Stimulated activated CD8-positive, alpha-beta memory T cell treated with anti-CD3 and anti-CD28 coated beads, Interleukin-7, amount 100 ng/mL, for 4 hours (primary cell): ENCODE measurements around the gene PRICKLE4.
"Not testable (repeated sequence)": the region's sequence is repeated elsewhere in the genome, so short reads cannot be mapped to it uniquely, and the experiment has no call there.

Experiments
- DNase-seq, 2 donors: peaks; one replicate each; pipeline ENCODE4 v3.0.0-alpha.2; 2020; ENCODE audit warnings: low read depth in 2 of 2

The PRICKLE4 gene

DNA sequence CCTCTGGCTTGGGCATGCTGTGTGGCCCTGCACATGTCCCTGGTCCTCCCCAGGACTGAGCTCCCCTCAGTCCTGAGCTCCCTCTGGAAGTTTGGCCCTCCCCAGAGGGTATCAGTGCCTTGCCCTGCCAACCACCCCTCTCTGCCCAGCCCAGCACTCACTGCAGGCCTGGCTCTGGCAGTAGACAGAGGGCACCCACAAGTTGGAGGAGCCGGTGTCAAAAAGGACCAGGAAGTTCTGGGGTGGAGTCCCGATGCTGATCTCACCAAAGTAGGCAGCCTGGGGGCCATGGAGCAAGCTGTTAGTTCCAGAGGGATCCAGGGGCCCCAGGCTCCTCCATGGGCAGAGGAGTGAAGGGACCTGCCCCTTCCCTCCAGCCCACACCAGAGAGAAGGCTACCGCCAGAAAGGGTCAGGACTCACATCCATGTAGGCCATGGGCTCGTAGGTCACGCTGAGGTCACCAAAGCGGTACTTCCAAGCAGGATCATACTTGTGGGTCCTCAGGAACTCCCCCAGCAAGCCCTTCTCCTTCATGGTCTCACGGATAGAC lies 36.3 kb upstream of the PRICKLE4 start:
- no peak for DNase-seq

GRCh38 chr6:41746107-41746506 lies 34.5 kb upstream of the PRICKLE4 start:
- DNase-seq: no peak

- DNase-seq: no peak
Measured at GRCh38 chr6:41747256-41748101, 33.1 kb upstream of the PRICKLE4 start, which contains the start of gene PGC. PGC (minus strand) TSS chr6:41747397; CDS start chr6:41747334, 63 bp downstream.

- DNase-seq: no peak
Measured at GRCh38 chr6:41748102-41748477, 32.5 kb upstream of the PRICKLE4 start.

- no peak for DNase-seq
Measured at GRCh38 chr6:41748542-41748941, 32.0 kb upstream of the PRICKLE4 start.

GRCh38 chr6:41750374-41750773 lies 30.2 kb upstream of the PRICKLE4 start:
- DNase-seq: no peak

DNA sequence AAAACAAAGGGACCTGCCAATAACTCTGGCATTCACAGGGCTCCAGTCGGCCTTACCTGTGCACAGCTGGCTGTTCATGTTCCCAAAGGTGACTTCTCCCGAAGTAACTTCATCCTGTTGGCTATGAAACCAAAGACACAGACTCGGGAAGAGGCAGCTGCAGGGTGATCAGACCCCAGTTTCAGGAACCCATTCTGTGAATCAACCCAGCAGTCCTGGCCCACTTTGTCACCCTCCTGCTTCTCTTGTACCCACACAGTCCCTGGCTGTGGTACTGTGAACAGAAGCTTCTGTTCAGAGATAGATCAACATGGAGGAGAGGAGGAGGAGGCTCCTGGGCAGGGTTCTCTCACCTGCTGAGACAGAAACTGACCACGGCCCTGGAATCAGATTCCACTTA lies 24.7 kb upstream of the PRICKLE4 start:
- DNase-seq: no peak

- no peak for DNase-seq
Measured at GRCh38 chr6:41756354-41756753, 24.2 kb upstream of the PRICKLE4 start.

DNA sequence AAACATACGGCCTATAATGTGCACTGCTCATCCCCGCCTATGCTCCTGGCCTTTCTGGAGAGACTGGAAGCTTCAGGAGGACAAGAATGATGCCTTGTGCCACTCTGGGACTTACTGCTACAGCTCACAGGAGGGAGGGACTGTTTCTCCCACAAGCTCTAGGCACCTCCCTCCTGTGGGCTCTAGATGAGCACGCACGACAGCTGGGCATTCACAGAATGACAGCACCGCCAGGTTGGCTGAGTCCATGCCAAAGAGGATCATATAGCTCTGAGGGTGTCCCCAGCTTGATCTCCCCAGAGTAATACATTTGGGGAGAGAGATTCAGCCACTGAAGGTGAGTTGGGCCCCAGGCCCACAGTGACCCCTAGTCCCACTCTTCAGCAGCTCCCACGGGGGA lies 23.3 kb upstream of the PRICKLE4 start:
- no peak for DNase-seq

DNA sequence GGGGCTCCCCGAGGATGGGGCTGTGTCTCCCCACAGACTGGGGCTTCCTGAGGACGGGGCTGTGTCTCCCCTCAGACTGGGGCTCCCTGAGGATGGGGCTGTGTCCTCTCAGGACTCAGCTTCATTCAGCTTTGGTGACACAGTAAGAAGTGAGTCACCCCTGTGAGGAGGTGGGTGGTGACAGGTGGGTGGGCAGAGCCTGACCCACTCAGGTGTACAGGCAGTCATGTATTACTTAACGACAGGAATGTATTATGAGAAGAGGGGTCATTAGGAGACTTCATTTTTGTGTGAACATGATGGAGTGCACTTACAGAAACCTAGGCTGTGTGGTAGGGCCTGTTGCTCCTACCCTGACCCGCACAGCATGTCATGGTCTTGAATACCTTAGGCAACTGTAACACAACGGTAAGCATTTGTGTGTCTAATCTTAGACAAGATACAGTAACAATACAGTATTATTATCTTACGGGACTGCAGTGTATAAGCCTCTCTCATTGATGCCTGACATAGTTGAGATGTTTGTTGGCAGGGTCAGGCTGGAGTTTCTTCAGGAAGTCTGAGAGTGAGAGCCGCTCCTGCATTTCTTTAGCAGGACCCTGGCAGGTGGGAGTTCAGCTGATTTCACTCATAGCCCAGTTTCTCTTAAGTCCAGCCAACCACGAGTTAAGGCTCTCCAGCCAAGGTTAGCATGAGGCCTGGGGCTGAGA lies 22.5 kb upstream of the PRICKLE4 start:
- peak in 1 of 2 donors; percentile 6 for DNase-seq

DNA sequence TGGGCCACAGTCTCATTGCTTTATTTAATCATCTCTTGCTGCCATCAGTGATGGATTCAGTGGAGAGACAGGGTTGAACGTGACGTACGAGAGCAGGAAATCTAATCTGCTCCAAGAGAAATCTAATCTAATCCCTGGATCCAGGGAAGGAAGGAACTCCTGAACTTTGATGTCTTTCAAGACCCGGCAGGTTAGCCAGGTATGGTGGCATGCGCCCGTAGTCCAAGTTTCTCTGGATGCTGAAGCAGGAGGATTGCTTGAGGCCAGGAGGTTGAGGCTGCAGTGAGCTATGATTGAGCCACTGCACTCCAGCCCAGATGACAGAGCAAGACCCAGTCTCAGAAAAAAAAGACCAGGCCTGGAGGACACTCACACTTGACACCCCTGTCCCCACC lies 21.9 kb upstream of the PRICKLE4 start:
- no peak for DNase-seq

DNA sequence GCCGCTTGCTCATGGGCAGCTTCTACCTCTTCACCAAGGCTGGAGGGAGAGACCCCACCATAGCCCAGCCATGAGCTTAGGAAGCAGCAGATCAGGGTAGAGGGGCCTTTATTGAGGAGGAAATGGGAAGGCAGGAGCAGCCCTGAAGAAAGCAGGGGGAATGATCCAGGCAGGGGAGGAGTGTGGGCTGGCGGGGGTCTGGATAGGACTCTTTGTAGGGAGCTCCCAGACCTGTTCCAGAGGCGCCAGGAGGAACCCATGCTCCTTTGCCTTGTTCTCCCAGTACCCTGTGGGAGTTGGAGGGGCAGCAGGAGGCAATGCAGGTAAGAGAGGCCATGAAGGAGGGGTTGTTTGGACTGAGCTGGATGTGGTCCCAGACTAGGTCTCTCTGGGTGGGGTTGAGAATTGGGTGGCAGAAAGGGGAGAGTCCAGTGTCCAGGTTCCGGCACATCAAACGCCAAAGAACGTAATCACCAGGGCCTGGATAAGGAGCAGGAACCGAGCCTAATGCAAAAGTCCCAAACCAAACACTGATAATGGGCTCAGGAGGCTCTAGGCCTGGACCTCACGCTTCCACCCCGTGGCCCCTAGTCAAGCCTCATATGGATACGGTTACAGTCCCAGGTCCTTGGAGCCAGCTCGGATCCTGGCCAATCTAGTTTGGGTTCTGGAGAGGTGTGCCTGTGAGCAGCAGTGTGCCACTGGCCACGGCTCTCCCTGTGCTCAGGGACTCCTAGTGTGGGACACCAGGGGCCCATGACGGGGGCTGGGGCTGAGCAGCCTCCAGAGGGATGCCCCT lies 21.3 kb upstream of the PRICKLE4 start:
- no peak for DNase-seq

GRCh38 chr6:41759905-41760579 lies 20.5 kb upstream of the PRICKLE4 start:
- no peak for DNase-seq

DNA sequence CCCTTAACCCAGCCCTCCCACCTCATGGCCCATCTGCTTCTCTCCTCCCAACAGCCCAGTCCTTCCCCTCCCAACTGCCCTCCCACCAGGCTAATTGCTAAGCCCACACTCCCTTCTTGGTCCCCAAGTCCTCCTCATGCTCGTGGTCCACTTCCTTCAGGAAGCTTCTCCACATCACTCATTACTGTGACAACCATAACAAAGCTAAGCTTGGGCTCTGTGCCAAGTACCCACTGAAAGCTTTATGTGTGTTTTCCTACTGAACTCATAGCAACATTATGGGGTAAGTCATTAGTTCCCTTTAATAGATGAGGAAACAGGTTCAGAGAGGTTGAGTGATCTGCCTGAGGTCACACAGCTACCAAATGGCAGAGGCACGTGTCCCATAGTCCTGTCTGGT lies 17.1 kb upstream of the PRICKLE4 start:
- DNase-seq: no peak

GRCh38 chr6:41766043-41766664 lies 14.4 kb upstream of the PRICKLE4 start:
- not testable (repeated sequence) for DNase-seq

DNA sequence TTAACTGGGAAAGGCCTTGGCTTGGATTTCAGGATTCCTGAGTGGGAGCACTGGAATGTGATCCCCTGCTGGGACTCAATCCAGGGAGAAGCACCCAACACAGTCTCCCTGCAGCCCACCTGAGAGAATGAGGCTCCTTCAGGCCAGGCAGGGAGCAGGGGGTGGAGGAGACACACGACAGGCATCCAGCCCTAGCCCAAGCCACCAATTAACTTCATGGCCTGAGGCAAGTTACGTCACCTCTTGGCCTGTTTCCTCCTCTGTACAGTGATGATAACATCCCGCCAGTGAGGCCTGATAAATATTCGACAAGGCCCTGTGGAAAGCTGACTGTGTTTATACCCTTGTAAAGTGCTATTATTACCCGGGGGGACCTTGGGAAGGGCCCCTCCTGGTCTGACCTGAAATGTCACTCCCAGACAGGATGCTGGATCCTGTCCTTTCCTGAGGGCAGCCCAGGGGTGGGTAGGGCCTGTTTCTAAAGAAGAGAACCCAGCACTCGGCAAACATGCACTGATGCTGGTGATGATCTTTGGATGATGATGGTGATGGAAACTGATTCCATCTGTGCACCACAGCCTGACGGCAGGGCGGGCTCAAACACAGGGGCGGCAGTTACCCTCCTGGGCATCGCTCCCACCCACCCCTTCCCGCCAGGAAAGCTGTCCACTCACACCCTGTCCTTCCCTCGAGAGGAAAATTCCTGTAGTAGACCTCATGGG lies 13.3 kb upstream of the PRICKLE4 start:
- no peak for DNase-seq

- no peak for DNase-seq
Measured at GRCh38 chr6:41768545-41769308, 11.9 kb upstream of the PRICKLE4 start.

GRCh38 chr6:41769376-41769775 lies 11.2 kb upstream of the PRICKLE4 start:
- DNase-seq: no peak

DNA sequence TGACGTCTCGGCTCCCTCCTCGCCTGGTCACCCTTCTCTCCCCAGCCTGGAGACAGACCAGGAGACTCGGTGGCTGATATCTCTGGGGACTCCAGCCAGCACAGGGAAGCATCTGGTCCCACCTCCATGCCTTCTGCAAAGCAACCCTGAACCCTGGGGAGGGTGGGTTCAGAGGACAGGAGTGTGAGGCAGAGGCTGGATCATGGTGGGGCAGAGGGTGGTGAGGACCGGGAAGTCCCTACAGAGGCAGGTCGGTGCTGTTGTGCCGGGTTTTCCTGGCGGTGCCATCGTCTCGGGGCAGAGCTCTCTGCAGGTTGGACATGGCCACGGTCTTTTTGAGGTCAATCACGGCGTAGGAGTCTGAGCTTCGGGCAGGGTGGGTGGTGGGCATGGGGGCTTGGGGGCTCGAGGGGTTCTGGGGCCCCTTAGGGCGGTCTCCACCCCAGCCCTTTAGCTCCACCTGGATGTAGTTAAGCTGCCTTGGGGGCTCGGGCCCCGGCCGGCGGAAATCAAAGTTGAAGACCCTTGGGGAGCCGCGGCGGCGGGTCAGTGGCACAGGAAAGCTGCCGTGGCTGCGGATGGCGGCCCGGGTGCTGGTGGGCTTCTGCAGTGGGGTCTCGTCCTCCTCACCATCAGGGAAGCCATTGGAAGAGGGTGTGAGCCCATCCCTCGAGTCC lies 10.1 kb upstream of the PRICKLE4 start:
- DNase-seq: no peak
